ENCODE data around the gene LGR5.

GRCh38 chr12:71551529-71551928 lies 111.9 kb downstream of the LGR5 start:
- TF ChIP-seq POLR2A (IDR thresholded peaks at IDR 0.05; ENCODE audit: low read depth, low read length), result no peak
- TF ChIP-seq USF2 (IDR thresholded peaks at IDR 0.05; ENCODE audit: low read depth, low read length), result no peak
- TF ChIP-seq FOS (IDR thresholded peaks at IDR 0.05; ENCODE audit: low read depth, low read length), result no peak
- TF ChIP-seq MAFK (IDR thresholded peaks at IDR 0.05; ENCODE audit: low read depth, low read length), result no peak
- peak; percentile 47 for TF ChIP-seq RAD21 (IDR thresholded peaks at IDR 0.05; ENCODE audit: low read length)
- TF ChIP-seq SMC3 (IDR thresholded peaks at IDR 0.05; ENCODE audit: low read depth, low read length), result peak; percentile 49
- no peak for TF ChIP-seq ELK1 (IDR thresholded peaks at IDR 0.05; ENCODE audit: borderline replicate concordance, low read depth, low read length)
- TF ChIP-seq, protein P1, sequence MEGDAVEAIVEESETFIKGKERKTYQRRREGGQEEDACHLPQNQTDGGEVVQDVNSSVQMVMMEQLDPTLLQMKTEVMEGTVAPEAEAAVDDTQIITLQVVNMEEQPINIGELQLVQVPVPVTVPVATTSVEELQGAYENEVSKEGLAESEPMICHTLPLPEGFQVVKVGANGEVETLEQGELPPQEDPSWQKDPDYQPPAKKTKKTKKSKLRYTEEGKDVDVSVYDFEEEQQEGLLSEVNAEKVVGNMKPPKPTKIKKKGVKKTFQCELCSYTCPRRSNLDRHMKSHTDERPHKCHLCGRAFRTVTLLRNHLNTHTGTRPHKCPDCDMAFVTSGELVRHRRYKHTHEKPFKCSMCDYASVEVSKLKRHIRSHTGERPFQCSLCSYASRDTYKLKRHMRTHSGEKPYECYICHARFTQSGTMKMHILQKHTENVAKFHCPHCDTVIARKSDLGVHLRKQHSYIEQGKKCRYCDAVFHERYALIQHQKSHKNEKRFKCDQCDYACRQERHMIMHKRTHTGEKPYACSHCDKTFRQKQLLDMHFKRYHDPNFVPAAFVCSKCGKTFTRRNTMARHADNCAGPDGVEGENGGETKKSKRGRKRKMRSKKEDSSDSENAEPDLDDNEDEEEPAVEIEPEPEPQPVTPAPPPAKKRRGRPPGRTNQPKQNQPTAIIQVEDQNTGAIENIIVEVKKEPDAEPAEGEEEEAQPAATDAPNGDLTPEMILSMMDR (conservative IDR thresholded peaks at IDR 0.05; ENCODE audit: low read depth, low read length), result peak; percentile 53
- no peak for TF ChIP-seq CEBPB (IDR thresholded peaks at IDR 0.05; ENCODE audit: low read depth, low read length)
- TF ChIP-seq MAZ (IDR thresholded peaks at IDR 0.05; ENCODE audit: borderline replicate concordance, low read depth, low read length), result no peak

Data from IMR-90 (cell line).